HL-60 (cell line): ENCODE results near the gene PTPN3. TPM values are rescaled to one million over a fixed set of nuclear protein-coding genes. Genes with fewer than 3 reads are reported as not detected.

Experiments
- DNase-seq, 2 experiments: peaks; one replicate each; pipeline ENCODE4 v3.0.0-alpha.2; 2010 to 2020; ENCODE audit warnings: low read depth in 1 of 2, low spot score in 1 of 2
- H3K27ac ChIP-seq: fragments of 250-450 bp; sonication (Bioruptor Pico); replicated peaks from 2 replicates; pipeline ENCODE4 v1.5.1; 2020; ENCODE audit warnings: mild to moderate bottlenecking, moderate library complexity
- H3K27me3 ChIP-seq: fragments of 250-450 bp; sonication (Bioruptor Pico); 2 replicates; pipeline ENCODE4 v1.5.1; 2021; ENCODE audit warnings: mild to moderate bottlenecking, moderate library complexity; ENCODE audit not compliant: insufficient read depth, poor library complexity, severe bottlenecking
- H3K4me3 ChIP-seq: replicated peaks from 2 replicates; pipeline ENCODE4 v1.5.1; 2011; ENCODE audit warnings: mild to moderate bottlenecking, control low read depth, low read length; ENCODE audit not compliant: insufficient read depth
- GABPA ChIP-seq: IDR thresholded peaks from 2 replicates; pipeline ENCODE4 v1.6.1; 2012; ENCODE audit warnings: low read depth
- POLR2AphosphoS5 ChIP-seq: IDR thresholded peaks from 2 replicates; pipeline ENCODE4 v1.6.1; 2012; ENCODE audit warnings: low read depth
- REST ChIP-seq: IDR thresholded peaks from 2 replicates; pipeline ENCODE4 v1.6.1; 2012; ENCODE audit warnings: low read depth; ENCODE audit not compliant: insufficient replicate concordance
- SPI1 ChIP-seq: IDR thresholded peaks from 2 replicates; pipeline ENCODE4 v1.6.1; 2012; ENCODE audit warnings: low read depth, mild to moderate bottlenecking, borderline replicate concordance
- microRNA-seq: library from miRNA; unstranded; fragments of <30 nt; microRNA quantifications from one replicate; pipeline ENCODE4, GENCODE V29; 2018
- TF ChIP-seq, protein P1 (sequence below): IDR thresholded peaks from one replicate; pipeline ENCODE4 v1.5.1; 2011; ENCODE audit warnings: low read length, control low read depth, inconsistent platforms; ENCODE audit not compliant: insufficient read depth

The PTPN3 gene

DNA sequence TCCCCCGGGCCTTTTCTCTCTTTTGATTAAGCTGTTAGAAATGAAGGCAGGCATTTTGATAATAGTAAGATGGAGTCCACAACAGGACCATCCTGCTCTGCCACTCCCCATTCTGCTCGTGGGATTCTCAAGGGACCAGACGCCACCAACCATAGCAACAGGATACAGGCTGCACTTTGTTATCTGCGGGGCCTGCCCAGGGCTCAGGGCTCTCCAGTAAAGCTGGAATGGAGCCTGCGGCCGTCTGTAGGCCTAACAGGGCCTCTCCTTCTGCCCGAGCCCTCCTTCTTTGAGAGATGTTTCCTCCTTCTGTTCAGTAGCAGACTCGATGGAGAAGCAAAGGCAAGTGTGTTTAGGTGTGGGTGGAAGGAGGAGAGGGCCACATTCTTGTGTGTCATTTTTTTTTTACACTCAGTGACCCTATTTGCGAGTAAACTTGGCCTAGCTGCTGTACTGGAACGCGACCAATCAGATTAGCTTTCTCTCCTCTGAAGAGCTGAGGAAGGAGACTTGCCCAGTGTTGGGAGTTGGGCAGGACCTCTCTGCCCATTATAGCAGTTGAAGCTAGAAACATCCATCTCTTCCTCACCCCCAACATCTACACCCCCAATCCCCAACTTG lies 168.4 kb downstream of the PTPN3 start:
- no peak for DNase-seq
- Histone ChIP-seq H3K4me3 (no peak overlapping the region), H3K27ac (no peak overlapping the region)

DNA sequence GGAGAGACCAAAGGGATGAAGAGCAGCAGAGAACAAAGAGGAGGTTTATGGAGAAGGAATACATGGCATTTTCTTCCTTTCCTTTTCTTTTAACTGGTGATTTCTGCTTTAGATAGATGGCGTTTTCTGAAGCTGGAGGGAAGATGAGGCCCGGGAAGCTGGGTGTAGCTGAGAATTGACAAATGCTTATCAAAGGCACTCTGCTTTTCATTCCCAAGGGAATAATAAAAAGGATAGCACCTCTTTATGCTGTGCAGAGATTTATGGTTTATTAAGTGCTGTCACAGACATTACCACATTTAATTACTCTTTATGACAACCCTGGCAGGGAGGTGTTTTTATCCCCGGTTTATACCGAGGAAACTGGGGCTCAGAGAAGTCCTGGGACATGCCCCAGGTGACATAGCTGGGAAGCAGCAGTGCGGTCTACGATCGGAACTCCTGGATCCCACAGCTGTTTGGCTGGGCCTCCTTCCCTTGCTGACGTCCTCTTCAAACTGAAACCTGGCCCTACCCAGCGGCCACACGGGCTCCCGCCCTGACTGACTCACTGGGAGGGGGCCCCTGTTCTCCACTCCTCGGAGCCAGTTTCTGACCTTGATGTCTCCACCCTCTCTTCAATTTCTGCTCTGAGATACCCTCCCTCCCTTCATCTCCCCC lies 169.0 kb downstream of the PTPN3 start:
- Histone ChIP-seq H3K27me3 (no peaks in the 10 kb centered on the region), H3K27ac (no peak overlapping the region), H3K4me3 (no peak overlapping the region)
- no peak for DNase-seq
- no peak for TF ChIP-seq REST
- TF ChIP-seq GABPA = no peak
- TF ChIP-seq, protein P1, sequence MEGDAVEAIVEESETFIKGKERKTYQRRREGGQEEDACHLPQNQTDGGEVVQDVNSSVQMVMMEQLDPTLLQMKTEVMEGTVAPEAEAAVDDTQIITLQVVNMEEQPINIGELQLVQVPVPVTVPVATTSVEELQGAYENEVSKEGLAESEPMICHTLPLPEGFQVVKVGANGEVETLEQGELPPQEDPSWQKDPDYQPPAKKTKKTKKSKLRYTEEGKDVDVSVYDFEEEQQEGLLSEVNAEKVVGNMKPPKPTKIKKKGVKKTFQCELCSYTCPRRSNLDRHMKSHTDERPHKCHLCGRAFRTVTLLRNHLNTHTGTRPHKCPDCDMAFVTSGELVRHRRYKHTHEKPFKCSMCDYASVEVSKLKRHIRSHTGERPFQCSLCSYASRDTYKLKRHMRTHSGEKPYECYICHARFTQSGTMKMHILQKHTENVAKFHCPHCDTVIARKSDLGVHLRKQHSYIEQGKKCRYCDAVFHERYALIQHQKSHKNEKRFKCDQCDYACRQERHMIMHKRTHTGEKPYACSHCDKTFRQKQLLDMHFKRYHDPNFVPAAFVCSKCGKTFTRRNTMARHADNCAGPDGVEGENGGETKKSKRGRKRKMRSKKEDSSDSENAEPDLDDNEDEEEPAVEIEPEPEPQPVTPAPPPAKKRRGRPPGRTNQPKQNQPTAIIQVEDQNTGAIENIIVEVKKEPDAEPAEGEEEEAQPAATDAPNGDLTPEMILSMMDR = no peak
- TF ChIP-seq SPI1 = no peak
- TF ChIP-seq POLR2AphosphoS5 = no peak

More for the DNA sequence above, 168.4 kb downstream of the PTPN3 start:
- H3K27me3 ChIP-seq = no peaks in the 10 kb centered on the region
- TF ChIP-seq, protein P1 = no peak
- TF ChIP-seq GABPA (no peak), POLR2AphosphoS5 (no peak), SPI1 (no peak), REST (no peak)

Small RNA genes within 50 kb of the gene (microRNA-seq; reads per million reads assigned to microRNA genes)
- not detected for gene MIR3927
